ENCODE results near the gene RNF223.
A peak's percentile ranks its signal among the peaks of the same experiment; 100 is the strongest.
"Not testable (repeated sequence)": the region's sequence is repeated elsewhere in the genome, so short reads cannot be mapped to it uniquely, and the experiment has no call there.

Gene RNF223

DNA sequence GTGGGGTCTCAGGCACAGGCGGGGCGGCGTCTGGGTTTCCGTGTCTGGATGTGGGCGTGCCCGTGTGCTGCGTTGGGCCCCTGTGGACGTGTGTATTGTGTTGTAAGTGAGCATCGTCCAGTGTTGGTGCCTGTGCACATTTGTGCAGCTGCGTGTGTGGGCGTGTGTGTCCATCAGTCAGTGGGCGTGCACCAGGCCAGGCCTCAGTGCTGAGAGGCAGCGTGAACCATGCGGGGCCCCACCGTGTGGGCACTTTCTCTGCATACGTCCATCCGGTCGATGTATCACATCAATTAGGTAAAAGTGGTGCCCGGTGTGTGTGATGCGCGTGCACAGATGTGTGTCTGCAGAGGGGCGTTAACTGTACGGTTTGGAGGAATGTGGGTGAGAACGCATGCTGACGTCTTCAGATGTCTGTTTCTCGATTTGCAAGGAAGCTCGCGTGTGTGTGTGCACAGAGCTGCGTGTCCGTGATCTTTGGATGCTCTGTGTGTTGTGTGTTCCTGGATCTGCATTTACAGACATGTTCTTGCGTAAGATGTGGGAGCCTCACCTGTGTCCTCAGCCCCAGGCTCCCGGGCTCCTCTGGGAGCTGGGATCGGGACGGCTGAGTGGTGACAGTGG lies 29.5 kb downstream of the RNF223 start:
- DNase-seq (ENCODE audit: low spot score), result no peak

DNA sequence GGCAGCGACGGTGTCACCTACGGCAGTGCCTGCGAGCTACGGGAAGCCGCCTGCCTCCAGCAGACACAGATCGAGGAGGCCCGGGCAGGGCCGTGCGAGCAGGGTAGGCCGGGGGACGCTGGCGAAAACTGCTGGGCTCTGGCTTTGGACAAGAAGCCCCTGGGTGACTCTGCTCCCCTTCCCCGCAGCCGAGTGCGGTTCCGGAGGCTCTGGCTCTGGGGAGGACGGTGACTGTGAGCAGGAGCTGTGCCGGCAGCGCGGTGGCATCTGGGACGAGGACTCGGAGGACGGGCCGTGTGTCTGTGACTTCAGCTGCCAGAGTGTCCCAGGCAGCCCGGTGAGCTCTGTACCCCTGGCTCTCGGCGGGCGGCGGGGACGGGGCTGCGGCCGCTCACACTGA lies 30.2 kb downstream of the RNF223 start:
- no peak for DNase-seq (ENCODE audit: low spot score)

DNA sequence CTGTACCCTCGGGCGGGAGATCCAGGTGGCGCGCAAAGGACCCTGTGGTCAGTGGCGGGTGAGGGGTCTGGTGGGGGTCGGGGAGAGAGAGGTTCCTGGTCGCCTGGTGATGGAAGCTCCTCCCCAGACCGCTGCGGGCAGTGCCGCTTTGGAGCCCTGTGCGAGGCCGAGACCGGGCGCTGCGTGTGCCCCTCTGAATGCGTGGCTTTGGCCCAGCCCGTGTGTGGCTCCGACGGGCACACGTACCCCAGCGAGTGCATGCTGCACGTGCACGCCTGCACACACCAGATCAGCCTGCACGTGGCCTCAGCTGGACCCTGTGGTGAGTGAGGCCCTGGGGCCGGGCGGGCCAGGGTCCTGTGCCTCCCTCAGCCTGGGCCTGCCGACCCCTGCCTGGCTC lies 30.7 kb downstream of the RNF223 start:
- DNase-seq (ENCODE audit: low spot score), result no peak

DNA sequence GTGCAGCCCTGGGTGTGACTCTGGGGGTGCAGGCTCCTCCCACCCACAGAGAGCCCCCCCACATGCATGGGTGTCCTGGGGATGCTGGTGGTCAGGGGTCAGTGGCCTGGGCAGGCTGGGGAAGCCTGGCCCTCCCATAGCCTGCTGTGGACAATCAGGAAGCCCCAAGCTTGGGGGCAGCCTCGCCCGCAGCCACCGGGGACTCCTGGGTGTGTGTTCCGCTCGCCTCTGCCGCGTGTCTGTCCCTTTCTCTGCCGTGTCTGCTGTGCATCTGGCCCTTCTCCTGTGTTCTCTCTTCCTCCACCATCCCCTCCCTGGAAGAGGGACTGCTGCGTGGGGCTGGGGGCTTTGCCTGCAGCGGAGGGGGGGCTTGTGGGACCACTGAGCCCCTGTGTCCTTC lies 31.3 kb downstream of the RNF223 start:
- no peak for DNase-seq (ENCODE audit: low spot score)

DNA sequence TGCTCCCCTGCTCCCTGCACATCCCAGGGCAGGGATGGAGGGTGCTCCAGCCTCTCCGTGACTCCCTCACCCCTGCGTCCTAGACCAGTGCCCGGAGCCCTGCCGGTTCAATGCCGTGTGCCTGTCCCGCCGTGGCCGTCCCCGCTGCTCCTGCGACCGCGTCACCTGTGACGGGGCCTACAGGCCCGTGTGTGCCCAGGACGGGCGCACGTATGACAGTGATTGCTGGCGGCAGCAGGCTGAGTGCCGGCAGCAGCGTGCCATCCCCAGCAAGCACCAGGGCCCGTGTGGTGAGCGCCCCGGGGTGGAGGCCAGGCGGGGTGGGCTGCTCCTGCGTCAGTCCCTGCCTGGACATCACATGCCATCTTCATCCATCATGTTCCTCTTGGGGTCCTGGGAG lies 32.2 kb downstream of the RNF223 start:
- DNase-seq (ENCODE audit: low spot score), result no peak

DNA sequence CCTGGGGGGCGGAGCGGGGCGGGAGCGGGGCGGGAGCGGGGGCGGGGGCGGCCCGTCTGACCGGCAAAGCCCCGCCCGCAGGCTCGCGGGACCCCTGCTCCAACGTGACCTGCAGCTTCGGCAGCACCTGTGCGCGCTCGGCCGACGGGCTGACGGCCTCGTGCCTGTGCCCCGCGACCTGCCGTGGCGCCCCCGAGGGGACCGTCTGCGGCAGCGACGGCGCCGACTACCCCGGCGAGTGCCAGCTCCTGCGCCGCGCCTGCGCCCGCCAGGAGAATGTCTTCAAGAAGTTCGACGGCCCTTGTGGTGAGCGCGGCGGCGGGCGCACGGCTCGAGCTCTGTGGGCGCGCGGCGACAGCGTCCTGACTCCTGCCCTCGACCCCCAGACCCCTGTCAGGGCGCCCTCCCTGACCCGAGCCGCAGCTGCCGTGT lies 33.0 kb downstream of the RNF223 start:
- no peak for DNase-seq (ENCODE audit: low spot score)

DNA sequence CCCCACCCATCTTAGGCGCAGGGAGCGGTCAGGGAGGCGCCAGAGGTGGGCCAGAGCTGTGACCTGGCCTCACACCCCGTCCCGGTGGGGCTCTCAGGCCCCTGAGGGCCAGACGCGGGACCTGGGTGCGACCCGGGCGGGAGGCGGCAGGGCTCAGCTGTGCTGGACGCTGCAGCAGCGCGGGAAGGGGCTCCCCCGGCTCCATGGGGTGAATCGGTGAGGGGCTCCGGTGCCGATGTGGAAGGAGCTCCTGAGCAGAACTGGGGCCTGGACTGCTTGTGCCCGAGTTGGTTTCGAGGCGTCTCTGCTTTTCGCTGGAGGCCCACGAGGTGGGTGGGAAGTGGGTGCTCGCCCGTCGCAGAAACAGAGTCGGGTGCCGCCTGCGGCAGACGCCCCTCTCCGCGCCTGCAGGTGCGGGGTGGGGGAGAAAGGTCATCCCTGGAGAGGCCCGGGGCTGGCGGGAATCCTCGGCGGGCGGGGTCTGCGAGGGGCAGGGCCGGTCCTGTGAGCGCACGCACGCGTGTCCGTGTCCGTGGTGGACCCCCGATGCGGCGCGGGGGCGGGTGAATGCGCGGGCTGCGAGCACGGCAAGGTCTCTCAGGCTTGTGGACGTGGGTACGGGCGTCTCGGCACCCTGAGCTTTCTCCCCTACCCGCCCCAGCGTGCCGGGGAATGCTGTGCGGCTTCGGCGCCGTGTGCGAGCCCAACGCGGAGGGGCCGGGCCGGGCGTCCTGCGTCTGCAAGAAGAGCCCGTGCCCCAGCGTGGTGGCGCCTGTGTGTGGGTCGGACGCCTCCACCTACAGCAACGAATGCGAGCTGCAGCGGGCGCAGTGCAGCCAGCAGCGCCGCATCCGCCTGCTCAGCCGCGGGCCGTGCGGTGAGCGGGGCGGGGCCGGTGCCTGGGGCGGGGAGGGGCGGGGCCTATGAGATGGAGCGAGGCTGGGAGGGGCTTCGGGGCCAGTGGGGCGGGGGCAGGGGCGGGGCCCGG lies 33.8 kb downstream of the RNF223 start:
- peak; percentile 81 for DNase-seq (ENCODE audit: low spot score)

DNA sequence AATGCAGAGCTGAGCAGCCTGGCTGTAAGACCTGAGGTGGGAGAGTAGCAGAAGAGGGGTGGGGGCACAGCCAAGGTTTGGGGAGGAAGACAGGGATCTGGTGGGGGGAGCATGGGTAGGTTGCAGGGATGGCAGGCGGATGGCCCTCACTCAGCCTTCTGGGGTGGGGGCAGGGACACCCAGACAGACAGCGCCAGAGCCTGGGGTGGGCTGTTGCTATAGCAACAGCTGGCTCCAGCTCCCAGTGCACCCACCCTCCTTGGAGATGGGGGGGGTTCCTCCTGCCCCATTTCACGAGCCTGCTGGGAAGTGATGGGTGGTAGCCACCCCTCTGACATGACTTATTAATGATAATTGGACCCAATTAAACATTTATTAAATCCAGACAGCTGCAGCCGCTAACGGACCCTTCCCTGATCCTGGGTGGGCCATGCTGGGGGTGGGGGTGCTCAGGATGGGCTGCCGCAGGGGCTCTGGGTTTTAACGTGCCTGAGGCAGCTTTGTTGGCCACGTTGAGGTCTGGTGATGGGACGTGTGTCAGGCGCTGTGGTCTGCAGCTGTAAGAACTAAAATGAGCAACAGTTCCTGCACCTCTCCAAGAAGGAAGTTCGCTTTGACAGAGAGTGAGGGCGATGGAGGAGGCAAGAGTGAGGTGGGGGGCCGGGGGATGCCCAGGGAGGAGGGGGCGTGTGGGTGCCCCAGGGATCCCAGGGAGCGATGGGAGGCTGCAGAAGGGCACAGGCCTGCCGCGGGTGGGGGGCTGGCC lies 34.8 kb downstream of the RNF223 start:
- no peak for DNase-seq (ENCODE audit: low spot score)

DNA sequence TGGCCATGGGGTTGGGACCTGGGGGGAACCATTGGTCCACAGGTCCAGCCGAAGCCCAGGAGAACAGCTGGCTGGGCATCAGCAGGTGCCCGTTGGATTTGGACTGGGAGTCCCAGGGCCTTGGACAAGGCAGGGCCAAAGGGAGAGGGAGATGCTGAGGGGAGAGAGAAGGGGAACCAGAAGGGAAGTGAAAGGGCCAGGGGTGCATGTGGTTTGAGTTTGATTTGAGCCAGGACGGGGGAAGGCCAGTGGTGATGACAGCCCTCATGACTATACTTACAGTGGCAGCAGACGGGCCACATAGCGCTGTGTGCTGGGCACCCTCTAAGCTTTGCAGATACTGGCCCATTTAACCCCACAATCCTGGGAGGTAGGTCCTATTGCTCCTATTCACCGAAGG lies 35.4 kb downstream of the RNF223 start:
- no peak for DNase-seq (ENCODE audit: low spot score)

DNA sequence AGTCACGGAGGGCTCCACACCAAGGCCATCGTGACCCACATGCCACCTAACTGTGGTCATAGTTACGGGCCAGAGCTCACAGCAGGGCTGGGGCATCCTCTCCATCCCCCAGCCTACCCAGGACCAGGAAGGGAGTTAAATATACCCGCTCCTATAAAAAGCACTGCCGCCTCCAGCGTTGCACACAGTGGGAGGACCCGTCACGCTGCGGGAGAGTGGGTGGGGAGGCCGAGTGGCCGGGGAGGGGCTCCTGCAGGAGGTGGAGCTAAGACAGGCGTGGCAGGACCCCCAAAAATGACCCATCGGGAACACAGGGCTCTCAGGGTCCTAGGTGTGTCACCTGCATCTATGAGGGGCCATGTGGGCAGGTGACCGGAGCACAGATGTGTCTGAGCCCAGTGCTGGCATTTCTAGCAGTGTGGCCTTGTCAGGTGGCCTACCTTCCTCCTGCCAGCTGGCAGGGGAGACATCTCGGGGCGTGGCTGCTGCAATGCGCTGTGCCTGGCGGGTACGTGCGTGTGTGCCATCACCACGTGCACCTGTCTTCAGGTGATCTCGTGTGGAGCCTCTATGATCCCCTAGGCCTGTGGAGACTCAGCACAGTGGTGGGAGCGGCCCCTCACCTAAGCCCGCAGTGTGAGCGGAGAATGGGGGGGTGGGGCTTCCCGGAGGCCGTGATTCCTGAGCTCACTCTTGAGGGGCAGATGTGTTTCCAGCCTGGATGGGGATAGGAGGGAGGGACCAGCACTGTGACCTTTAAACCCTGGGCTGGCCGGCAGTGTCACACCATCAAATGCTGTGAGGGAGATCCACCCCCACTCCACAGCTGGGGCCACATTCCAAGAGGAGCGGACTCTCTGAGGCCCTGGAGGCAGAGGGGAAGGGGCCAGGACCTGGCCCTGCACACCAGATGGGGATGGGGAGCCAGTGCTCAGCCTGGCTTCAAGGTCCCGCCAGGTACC lies 36.5 kb downstream of the RNF223 start:
- DNase-seq (ENCODE audit: low spot score), result no peak

DNA sequence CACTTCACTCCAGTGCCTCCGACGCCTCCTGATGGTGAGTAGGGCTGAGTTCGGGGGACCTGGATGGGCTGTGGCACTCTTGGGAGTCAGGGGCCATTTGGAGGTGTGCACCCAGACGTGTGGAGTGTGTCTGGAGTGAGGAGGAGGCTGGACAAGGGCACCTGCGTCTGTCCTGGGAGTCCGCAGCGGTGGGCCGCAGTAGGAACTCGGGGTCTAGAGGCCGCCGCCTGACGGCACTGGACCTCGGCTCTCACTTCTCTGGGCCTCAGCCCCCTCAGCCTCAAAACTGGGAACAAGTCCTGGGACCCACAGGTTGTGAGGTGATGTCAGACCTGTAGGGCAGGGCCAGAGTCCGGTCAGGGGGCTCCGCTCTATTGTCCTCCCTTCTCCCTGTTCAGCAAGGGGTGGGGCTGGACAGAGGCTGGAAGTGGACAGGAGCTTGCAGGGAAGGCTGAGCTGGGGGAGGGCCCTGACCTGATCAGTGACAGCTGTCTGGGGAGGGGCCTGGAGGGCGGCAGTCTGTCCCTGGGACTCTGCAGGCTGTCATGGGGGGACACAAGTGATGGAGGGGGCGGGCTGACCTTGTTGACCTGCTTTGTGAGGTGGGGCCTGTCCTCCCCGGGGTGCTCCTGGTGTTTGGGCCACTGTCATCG lies 38.7 kb downstream of the RNF223 start:
- DNase-seq (ENCODE audit: low spot score), result no peak

DNA sequence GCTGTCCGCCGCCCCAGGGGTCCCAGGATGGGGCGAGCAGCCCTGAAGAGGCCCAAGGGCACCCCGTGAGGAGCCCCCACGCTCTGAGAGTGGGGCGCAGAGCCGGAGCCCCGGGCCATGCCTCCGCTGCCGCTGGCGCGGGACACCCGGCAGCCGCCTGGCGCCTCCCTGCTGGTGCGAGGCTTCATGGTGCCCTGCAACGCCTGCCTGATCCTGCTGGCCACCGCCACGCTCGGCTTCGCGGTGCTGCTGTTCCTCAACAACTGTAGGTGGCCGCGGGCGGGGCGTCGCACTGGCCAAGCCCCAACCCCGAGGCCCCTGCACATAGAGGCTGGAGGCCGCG lies 39.7 kb downstream of the RNF223 start:
- no peak for DNase-seq (ENCODE audit: low spot score)

DNA sequence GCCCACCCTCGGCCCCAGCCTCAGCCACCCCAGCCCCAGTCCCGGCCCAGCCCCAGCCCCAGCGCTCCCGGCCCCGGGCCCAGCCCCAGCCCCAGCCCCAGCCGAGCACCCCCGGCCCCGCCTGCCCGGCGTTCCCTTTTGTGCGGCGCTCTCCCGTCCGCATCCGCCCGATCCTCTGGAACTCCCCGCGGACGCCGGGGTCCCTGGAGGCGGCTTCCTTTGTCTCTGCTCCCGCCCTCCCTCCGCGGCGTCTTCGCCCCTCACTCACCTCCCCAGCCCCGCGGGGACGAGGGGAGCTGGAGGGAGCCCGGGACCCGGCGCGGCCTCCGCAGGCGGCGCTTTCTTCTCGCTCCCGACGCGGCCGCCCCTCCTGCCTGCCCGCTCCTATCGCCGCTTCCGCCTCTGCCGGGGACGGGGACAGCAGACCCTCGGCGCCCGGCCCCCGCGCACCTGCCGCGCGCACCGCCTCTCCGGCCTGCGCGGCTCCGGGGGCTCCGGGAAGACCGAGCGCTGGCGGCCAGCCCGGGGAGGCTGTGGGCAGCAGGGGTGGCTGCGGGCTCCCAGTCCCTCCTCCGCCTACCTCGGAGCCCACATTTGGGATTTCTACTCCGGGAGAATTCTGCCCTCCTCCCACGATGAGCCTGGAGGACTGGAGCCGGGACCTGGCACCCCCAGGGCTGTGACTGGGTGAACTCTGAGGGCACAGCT lies 40.2 kb downstream of the RNF223 start:
- DNase-seq (ENCODE audit: low spot score), result no peak

DNA sequence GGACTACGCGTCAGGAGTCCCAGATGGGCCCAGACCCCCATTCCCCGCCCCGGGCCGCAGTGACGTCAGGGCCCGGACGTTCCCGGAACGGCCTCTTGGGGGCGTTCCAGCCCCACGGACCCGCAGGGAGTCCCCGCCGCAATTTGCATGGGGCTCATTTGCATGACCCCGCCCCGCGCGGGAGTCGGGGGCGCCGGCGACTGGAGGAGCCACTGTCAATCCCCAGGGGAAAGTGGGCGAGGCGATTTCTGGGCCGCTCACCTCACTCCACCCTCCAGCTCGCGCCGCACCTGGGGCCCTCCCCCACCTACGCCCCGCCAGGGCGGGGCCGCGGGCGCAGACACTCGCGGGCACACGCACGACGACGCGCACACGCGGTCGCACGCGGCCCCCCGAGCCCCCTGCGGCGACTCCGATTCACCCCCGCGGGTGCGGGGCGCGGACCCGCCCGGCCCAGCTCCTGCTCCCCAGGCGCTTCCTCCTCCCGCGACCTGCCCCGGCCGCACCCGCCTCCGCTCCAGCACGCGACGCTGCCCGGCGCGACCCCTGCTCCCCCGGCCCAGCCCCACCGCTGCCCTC lies 41.0 kb downstream of the RNF223 start:
- peak; percentile 77 for DNase-seq (ENCODE audit: low spot score)

DNA sequence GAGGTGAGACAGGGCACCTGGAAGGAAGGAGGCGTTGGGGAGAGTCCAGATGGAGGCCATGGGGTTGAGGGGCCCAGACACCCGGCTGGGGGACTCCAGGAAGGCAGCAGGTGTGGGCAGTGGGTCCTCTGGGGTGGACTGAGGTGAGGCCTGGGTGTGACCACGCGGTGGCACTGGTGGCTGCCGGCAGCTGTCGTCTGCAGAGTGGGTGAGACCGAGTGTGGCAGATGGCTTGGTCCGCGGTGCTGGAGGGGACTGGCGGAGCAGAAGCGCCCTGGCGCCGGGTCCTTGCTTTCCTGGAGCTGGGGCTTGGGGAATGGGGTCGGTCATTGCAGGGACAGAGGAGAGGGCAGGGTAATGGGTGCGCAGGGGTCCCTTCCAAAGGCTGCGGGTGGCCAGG lies 41.7 kb downstream of the RNF223 start:
- no peak for DNase-seq (ENCODE audit: low spot score)

DNA sequence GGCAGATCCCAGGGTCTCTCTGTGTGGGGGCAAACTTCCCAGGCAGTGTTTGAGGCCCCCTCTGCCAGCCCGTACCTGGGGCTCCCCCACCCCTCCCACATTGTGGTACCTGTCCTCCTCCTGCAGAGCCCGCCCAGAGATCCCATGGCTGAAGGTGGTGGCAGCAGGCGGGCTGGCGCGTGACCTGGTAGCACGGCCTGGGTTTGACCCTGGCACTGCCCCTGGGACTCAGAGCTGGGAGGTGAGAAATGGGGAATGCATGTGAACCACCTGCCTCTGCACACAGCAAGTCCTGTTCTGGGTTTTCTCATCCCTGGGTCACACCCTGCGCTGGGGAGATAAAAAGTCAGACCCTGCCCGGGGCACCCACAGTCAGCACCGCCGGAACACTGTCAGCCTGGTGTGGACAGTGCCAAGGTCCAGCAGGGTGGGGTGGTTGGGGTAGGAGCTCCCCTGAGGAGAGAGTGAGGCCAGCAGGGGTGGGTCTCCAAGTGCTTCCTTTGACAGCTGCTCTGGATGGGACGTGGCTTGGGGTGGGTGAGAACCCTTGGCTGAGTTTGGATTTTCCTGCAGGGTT lies 42.4 kb downstream of the RNF223 start:
- DNase-seq (ENCODE audit: low spot score), result no peak

DNA sequence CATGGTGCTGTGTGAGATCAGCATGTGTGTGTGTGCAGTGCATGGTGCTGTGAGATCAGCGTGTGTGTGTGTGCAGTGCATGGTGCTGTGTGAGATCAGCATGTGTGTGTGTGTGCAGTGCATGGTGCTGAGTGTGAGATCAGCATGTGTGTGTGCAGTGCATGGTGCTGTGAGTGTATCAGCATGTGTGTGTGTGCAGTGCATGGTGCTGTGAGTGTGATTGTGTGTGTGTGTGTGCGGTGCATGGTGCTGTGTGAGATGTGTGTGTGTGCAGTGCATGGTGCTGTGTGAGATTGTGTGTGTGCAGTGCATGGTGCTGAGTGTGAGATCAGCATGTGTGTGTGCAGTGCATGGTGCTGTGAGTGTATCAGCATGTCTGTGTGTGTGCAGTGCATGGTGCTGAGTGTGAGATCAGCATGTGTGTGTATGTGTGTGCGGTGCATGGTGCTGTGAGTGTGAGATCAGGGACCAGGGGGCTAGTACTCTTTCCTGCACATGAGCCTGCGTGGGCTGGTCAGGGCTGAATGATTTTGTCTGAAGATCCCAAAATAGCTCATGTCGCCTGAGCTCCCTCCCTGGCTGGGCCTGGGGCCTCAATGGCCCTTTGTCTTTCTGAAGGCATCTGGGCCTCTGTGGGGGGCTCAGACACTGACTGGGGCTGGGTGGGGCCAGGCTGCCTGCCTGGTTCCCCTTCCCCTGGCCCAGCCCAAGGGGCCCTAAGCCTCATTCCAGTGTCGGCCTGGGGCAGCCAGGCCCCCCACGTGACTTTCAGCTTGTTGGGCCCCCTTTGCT lies 43.0 kb downstream of the RNF223 start:
- DNase-seq (ENCODE audit: low spot score), result not testable (repeated sequence)

DNA sequence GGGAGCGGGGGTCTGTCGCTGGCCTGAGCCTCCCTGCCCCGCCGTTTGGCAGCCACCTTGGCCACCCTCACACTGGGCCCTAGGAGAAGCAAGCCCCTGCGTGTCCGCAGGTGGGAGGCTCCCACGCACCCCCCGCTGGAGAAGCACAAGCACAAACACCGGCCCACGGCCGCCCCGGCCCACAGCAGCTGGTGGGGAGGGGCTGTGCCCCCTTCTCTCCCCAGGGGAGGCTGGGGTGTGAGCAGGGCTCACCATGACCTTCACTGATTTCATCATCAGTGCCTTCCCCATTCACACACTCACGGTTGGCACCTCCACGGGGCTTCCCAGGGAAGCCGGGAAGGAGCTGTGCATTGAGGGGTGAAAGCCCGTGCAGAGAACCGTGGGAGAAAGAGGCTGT lies 46.3 kb downstream of the RNF223 start:
- no peak for DNase-seq (ENCODE audit: low spot score)
